Karpas-422 (cell line): Measurements from ENCODE around the gene NBEA. TPM values are rescaled to one million over a fixed set of nuclear protein-coding genes. Genes with fewer than 3 reads are reported as not detected.

Experiments
- DNase-seq: peaks from one replicate; pipeline ENCODE4 v3.0.0-alpha.2; 2015
- H2AFZ ChIP-seq: fragments of 200-600 bp; sonication (generic); 2 replicates; pipeline ENCODE4 v1.6.1; 2014; ENCODE audit warnings: antibody characterized with exemption, low read length, mixed read lengths
- H3K27ac ChIP-seq: fragments of 200-600 bp; sonication (generic); 2 replicates; pipeline ENCODE4 v1.5.1; 2014; ENCODE audit warnings: mild to moderate bottlenecking, low read length, moderate library complexity
- H3K27me3 ChIP-seq: fragments of 200-600 bp; sonication (generic); 2 replicates; pipeline ENCODE4 v1.6.1; 2014; ENCODE audit warnings: low read length, mixed read lengths
- H3K36me3 ChIP-seq: fragments of 200-600 bp; sonication (generic); 2 replicates; pipeline ENCODE4 v1.6.1; 2014; ENCODE audit warnings: low read length, mixed read lengths; ENCODE audit not compliant: insufficient read depth
- H3K4me1 ChIP-seq: fragments of 200-600 bp; sonication (generic); 2 replicates; pipeline ENCODE4 v1.6.1; 2014; ENCODE audit warnings: mild to moderate bottlenecking, low read length, mixed read lengths
- H3K4me2 ChIP-seq: fragments of 200-600 bp; sonication (generic); 2 replicates; pipeline ENCODE4 v1.6.1; 2014; ENCODE audit warnings: low read length, low read depth, mild to moderate bottlenecking; ENCODE audit not compliant: poor library complexity, severe bottlenecking
- H3K4me3 ChIP-seq: fragments of 200-600 bp; sonication (generic); 2 replicates; pipeline ENCODE4 v1.5.1; 2014; ENCODE audit warnings: mild to moderate bottlenecking, antibody characterized with exemption, low read length, mixed read lengths
- H3K79me2 ChIP-seq: fragments of 200-600 bp; sonication (generic); 2 replicates; pipeline ENCODE4 v1.6.1; 2014; ENCODE audit warnings: mild to moderate bottlenecking, low read length, mixed read lengths
- H3K9ac ChIP-seq: fragments of 200-600 bp; sonication (generic); 2 replicates; pipeline ENCODE4 v1.6.0; 2014; ENCODE audit warnings: low read length
- H3K9me2 ChIP-seq: fragments of 200-600 bp; sonication (generic), shearing (Covaris generic); replicated peaks from 2 replicates; pipeline ENCODE4 v1.6.0; 2014; ENCODE audit warnings: mild to moderate bottlenecking, low read length, moderate library complexity; ENCODE audit not compliant: insufficient read depth
- H3K9me3 ChIP-seq: fragments of 300-700, 200-600 bp; sonication (generic); 2 replicates; pipeline ENCODE4 v1.6.1; 2014; ENCODE audit warnings: low read length, mixed read lengths
- H4K20me1 ChIP-seq: fragments of 200-600 bp; sonication (generic); 2 replicates; pipeline ENCODE4 v1.6.1; 2014; ENCODE audit warnings: mild to moderate bottlenecking, antibody characterized with exemption, low read length, low read depth; ENCODE audit not compliant: insufficient read depth
- total RNA-seq: library from RNA; depleted of rRNA; stranded (reverse); fragments of >200 nt; shearing (Covaris generic); gene quantifications from 2 replicates; pipeline ENCODE4 v1.2.3, GENCODE V29; 2014; ENCODE audit warnings: low replicate concordance

The NBEA gene
- total RNA-seq, 1 experiment from 2014 or later: 4.0 TPM

GRCh38 chr13:34941436-34941834 lies 635 bp upstream of the NBEA start:
- H3K79me2 ChIP-seq: no peaks in the 10 kb centered on the region
- no peaks in the 10 kb centered on the region for H3K9me3 ChIP-seq
- peak overlapping the region; percentile 96; the same call in 1 of the 2 replicates for H2AFZ ChIP-seq
- H3K36me3 ChIP-seq: no peaks in the 10 kb centered on the region
- DNase-seq: no peak
- H3K4me2 ChIP-seq: peak overlapping the region; percentile 73
- peak overlapping the region; percentile 47; the same call in 1 of the 2 replicates for H3K9ac ChIP-seq
- H4K20me1 ChIP-seq: peaks cover 3% of the 10 kb centered on the region; the same call in 1 of the 2 replicates
- no peaks in the 10 kb centered on the region for H3K9me2 ChIP-seq
- H3K27me3 ChIP-seq: peaks cover 4% of the 10 kb centered on the region; the same call in 1 of the 2 replicates
- H3K27ac ChIP-seq: no peak overlapping the region
- peaks cover 18% of the 10 kb centered on the region for H3K4me1 ChIP-seq
- peak overlapping the region; percentile 89; the same call in 1 of the 2 replicates for H3K4me3 ChIP-seq

GRCh38 chr13:34942732-34943435 lies 814 bp downstream of the NBEA start:
- DNase-seq: no peak

GRCh38 chr13:34943436-34944273 lies 1.6 kb downstream of the NBEA start:
- H3K4me1 ChIP-seq: peaks cover 18% of the 10 kb centered on the region

More at GRCh38 chr13:34942732-34943435, 814 bp downstream of the NBEA start:
- no peaks in the 10 kb centered on the region for H3K79me2 ChIP-seq
- H3K27ac ChIP-seq: no peak overlapping the region
- H3K36me3 ChIP-seq: no peaks in the 10 kb centered on the region
- H2AFZ ChIP-seq: peak overlapping the region; percentile 95; the same call in 1 of the 2 replicates
- H3K9me2 ChIP-seq: no peaks in the 10 kb centered on the region
- H3K9me3 ChIP-seq: no peaks in the 10 kb centered on the region
- peak overlapping the region; percentile 81 for H3K9ac ChIP-seq
- peak overlapping the region; percentile 73 for H3K4me2 ChIP-seq
- H3K27me3 ChIP-seq: peaks cover 4% of the 10 kb centered on the region; the same call in 1 of the 2 replicates
- H4K20me1 ChIP-seq: peaks cover 5% of the 10 kb centered on the region; the same call in 1 of the 2 replicates
- peak overlapping the region; percentile 89 for H3K4me3 ChIP-seq
- H3K4me1 ChIP-seq: peaks cover 18% of the 10 kb centered on the region

GRCh38 chr13:34944274-34944634 lies 2.2 kb downstream of the NBEA start:
- peaks cover 11% of the 10 kb centered on the region; the same call in 1 of the 2 replicates for H4K20me1 ChIP-seq
- peaks cover 8% of the 10 kb centered on the region; the same call in 1 of the 2 replicates for H3K27me3 ChIP-seq
- no peak overlapping the region for H3K27ac ChIP-seq
- H2AFZ ChIP-seq: no peak overlapping the region
- no peak overlapping the region for H3K9ac ChIP-seq
- H3K9me2 ChIP-seq: no peaks in the 10 kb centered on the region
- no peaks in the 10 kb centered on the region for H3K79me2 ChIP-seq
- H3K4me3 ChIP-seq: no peak overlapping the region
- no peaks in the 10 kb centered on the region for H3K9me3 ChIP-seq
- peaks cover 18% of the 10 kb centered on the region for H3K4me1 ChIP-seq
- H3K4me2 ChIP-seq: no peak overlapping the region
- no peak for DNase-seq
- H3K36me3 ChIP-seq: no peaks in the 10 kb centered on the region

More at GRCh38 chr13:34943436-34944273, 1.6 kb downstream of the NBEA start:
- H3K27me3 ChIP-seq: peaks cover 4% of the 10 kb centered on the region; the same call in 1 of the 2 replicates
- no peak for DNase-seq
- peak overlapping the region; percentile 73 for H3K4me2 ChIP-seq
- no peak overlapping the region for H2AFZ ChIP-seq
- H4K20me1 ChIP-seq: peaks cover 8% of the 10 kb centered on the region; the same call in 1 of the 2 replicates
- peak overlapping the region; percentile 81; the same call in 1 of the 2 replicates for H3K9ac ChIP-seq
- H3K36me3 ChIP-seq: no peaks in the 10 kb centered on the region
- no peaks in the 10 kb centered on the region for H3K9me2 ChIP-seq
- no peak overlapping the region for H3K27ac ChIP-seq
- no peaks in the 10 kb centered on the region for H3K79me2 ChIP-seq
- H3K9me3 ChIP-seq: no peaks in the 10 kb centered on the region
- H3K4me3 ChIP-seq: peak overlapping the region; percentile 89; the same call in 1 of the 2 replicates

DNA sequence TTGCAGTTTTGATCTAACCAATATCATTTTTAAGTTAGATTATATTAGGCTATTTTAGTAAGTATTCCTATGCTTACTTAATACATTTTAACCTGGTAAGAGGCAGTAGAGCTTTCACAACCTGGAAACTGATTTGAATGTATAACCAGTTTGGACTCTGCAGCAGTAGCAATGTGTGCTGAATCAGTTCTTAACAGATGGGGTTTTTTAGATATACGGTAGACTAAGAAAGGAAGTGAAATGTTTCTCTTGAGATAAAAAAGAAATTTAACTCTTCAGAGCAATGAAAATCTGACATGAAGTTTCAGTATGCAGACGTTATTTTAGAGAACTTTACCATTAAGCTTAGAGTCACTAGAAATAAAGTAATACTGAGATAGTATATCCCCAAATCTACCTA lies 2.7 kb downstream of the NBEA start:
- Histone ChIP-seq H3K4me2 (no peak overlapping the region), H3K27me3 (peaks cover 8% of the 10 kb centered on the region; the same call in 1 of the 2 replicates)
- DNase-seq: no peak

DNA sequence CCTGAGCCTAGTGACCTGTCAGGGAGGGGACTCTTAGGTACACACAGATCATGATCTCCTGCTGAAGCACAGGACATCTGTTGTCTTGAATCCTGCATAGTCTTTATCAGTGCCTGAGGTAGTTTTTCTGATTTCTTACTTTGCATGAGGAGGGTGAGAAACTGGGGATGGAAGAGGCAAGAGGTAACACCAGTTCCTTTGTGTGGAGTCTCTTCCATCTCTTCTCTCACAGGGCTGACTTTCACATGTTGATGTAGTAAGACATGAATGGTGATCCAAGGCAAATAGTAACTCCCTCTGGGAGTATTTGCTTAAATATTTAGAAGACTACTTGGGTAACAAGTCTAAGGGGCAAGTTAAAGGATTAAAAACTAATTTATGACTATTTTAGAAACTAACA lies 9.5 kb downstream of the NBEA start:
- H4K20me1 ChIP-seq: 0 out of 2 replicates have a peak, but pooled peaks cover 7% of the 10 kb centered on the region
- H3K27ac ChIP-seq: no peak overlapping the region
- H3K27me3 ChIP-seq: 0 out of 2 replicates have a peak, but pooled peaks cover 4% of the 10 kb centered on the region
- H3K36me3 ChIP-seq: no peaks in the 10 kb centered on the region
- no peaks in the 10 kb centered on the region for H3K9me2 ChIP-seq
- no peak overlapping the region for H3K4me2 ChIP-seq
- DNase-seq: no peak
- H3K79me2 ChIP-seq: no peaks in the 10 kb centered on the region
- H3K4me1 ChIP-seq: no peaks in the 10 kb centered on the region
- no peak overlapping the region for H3K9ac ChIP-seq
- no peaks in the 10 kb centered on the region for H3K9me3 ChIP-seq
- no peak overlapping the region for H2AFZ ChIP-seq
- H3K4me3 ChIP-seq: no peak overlapping the region

More for the DNA sequence above, 2.7 kb downstream of the NBEA start:
- Histone ChIP-seq H3K36me3 (no peaks in the 10 kb centered on the region), H3K27ac (no peak overlapping the region), H3K79me2 (no peaks in the 10 kb centered on the region), H3K9ac (no peak overlapping the region), H3K4me1 (peaks cover 18% of the 10 kb centered on the region), H3K9me3 (no peaks in the 10 kb centered on the region), H3K9me2 (no peaks in the 10 kb centered on the region), H4K20me1 (peaks cover 11% of the 10 kb centered on the region; the same call in 1 of the 2 replicates), H3K4me3 (no peak overlapping the region), H2AFZ (no peak overlapping the region)

DNA sequence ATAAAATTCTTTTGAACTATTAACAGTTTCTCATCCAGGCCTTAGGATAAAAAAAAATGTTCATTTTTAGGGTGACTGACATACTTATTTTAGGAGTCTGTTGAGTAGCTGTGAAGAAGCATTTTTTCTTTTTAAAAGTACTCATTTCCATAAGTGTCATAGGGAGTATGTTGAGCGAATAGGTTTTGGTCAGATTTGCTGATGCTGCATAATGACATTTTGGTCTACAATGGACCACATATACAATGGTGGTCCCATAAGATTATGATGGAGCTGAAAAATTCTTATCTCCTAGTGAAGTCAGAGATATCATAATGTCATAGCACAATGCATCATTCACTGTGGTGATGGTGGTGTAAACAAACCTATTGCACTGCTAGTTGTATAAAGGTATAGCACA lies 17.4 kb downstream of the NBEA start:
- H3K4me1 ChIP-seq: no peaks in the 10 kb centered on the region
- no peaks in the 10 kb centered on the region for H3K9me3 ChIP-seq
- no peak overlapping the region for H3K4me3 ChIP-seq
- H3K27me3 ChIP-seq: no peaks in the 10 kb centered on the region
- H3K9me2 ChIP-seq: no peaks in the 10 kb centered on the region
- no peak overlapping the region for H2AFZ ChIP-seq
- H3K9ac ChIP-seq: no peak overlapping the region
- H3K79me2 ChIP-seq: no peaks in the 10 kb centered on the region
- H4K20me1 ChIP-seq: 0 out of 2 replicates have a peak, but pooled peaks cover 4% of the 10 kb centered on the region
- DNase-seq: no peak
- no peaks in the 10 kb centered on the region for H3K36me3 ChIP-seq
- H3K27ac ChIP-seq: no peak overlapping the region
- no peak overlapping the region for H3K4me2 ChIP-seq

GRCh38 chr13:34964558-34964957 lies 22.5 kb downstream of the NBEA start:
- no peak overlapping the region for H3K4me2 ChIP-seq
- H4K20me1 ChIP-seq: no peaks in the 10 kb centered on the region
- no peak overlapping the region for H3K4me3 ChIP-seq
- peaks cover 2% of the 10 kb centered on the region; the same call in 1 of the 2 replicates for H3K9me3 ChIP-seq
- H3K36me3 ChIP-seq: no peaks in the 10 kb centered on the region
- no peak overlapping the region for H3K9ac ChIP-seq
- DNase-seq: no peak
- H2AFZ ChIP-seq: no peak overlapping the region
- H3K27me3 ChIP-seq: no peaks in the 10 kb centered on the region
- H3K9me2 ChIP-seq: no peaks in the 10 kb centered on the region
- H3K4me1 ChIP-seq: peaks cover 2% of the 10 kb centered on the region; the same call in 1 of the 2 replicates
- H3K79me2 ChIP-seq: no peaks in the 10 kb centered on the region
- no peak overlapping the region for H3K27ac ChIP-seq
